HFFc6 (cell line): ENCODE data around the gene PELI2. TPM values are rescaled to one million over a fixed set of nuclear protein-coding genes. Genes with fewer than 3 reads are reported as not detected.

Experiments
- DNase-seq: peaks from one replicate; pipeline ENCODE4 v3.0.0-alpha.2; 2018
- H3K27ac Mint-ChIP-seq: 2 replicates; pipeline ENCODE4 v1.8.0; 2020; ENCODE audit warnings: mild to moderate bottlenecking, mixed read lengths
- H3K27me3 Mint-ChIP-seq: 2 replicates; pipeline ENCODE4 v1.8.0; 2021; ENCODE audit warnings: mild to moderate bottlenecking, moderate library complexity, mixed read lengths; ENCODE audit not compliant: insufficient read depth
- H3K36me3 Mint-ChIP-seq: 2 replicates; pipeline ENCODE4 v1.8.0; 2021; ENCODE audit warnings: low read depth, mixed read lengths
- H3K4me1 Mint-ChIP-seq: 2 replicates; pipeline ENCODE4 v1.8.0; 2020; ENCODE audit warnings: low read depth, mixed read lengths
- H3K4me3 Mint-ChIP-seq: 2 replicates; pipeline ENCODE4 v1.8.0; 2020; ENCODE audit warnings: mild to moderate bottlenecking, moderate library complexity, mixed read lengths
- H3K9me3 Mint-ChIP-seq: 2 replicates; pipeline ENCODE4 v1.8.0; 2020; ENCODE audit warnings: mild to moderate bottlenecking, mixed read lengths
- total RNA-seq, 6 experiments: library from RNA; stranded (reverse); fragmentation: NEBNext Ultra II Directional; extraction: Animal tissue kit (Norgen Biotek cat#: 25700); gene quantifications; 2 replicates in 1 of 6; 3 replicates in 5 of 6; pipeline ENCODE4 v1.2.3, GENCODE V29; 2021
- TF ChIP-seq, protein P1 (sequence below): fragments of 200-600 bp; sonication (generic); IDR thresholded peaks from 2 replicates; pipeline ENCODE4 v1.5.0; 2021; ENCODE audit warnings: antibody characterized with exemption, mild to moderate bottlenecking

Gene PELI2
- total RNA-seq, 6 experiments from 2014 or later: 0.69 to 5.9 (median 4.6) TPM

- TF ChIP-seq, protein P1, sequence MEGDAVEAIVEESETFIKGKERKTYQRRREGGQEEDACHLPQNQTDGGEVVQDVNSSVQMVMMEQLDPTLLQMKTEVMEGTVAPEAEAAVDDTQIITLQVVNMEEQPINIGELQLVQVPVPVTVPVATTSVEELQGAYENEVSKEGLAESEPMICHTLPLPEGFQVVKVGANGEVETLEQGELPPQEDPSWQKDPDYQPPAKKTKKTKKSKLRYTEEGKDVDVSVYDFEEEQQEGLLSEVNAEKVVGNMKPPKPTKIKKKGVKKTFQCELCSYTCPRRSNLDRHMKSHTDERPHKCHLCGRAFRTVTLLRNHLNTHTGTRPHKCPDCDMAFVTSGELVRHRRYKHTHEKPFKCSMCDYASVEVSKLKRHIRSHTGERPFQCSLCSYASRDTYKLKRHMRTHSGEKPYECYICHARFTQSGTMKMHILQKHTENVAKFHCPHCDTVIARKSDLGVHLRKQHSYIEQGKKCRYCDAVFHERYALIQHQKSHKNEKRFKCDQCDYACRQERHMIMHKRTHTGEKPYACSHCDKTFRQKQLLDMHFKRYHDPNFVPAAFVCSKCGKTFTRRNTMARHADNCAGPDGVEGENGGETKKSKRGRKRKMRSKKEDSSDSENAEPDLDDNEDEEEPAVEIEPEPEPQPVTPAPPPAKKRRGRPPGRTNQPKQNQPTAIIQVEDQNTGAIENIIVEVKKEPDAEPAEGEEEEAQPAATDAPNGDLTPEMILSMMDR: no peak
- H3K27ac Mint-ChIP-seq: peak overlapping the region; percentile 54
- peaks cover under 1% of the 10 kb centered on the region for H3K27me3 Mint-ChIP-seq
- no peak overlapping the region for H3K4me3 Mint-ChIP-seq
- no peak for DNase-seq
- no peaks in the 10 kb centered on the region for H3K9me3 Mint-ChIP-seq
- peaks cover 6% of the 10 kb centered on the region; the same call in 1 of the 2 replicates for H3K36me3 Mint-ChIP-seq
- H3K4me1 Mint-ChIP-seq: peaks cover 50% of the 10 kb centered on the region
Observed at GRCh38 chr14:56341766-56342493, 223.7 kb downstream of the PELI2 start.

- TF ChIP-seq, protein P1: no peak
- peak; percentile 58 for DNase-seq
- Mint-ChIP-seq H3K4me1 (peaks cover 50% of the 10 kb centered on the region), H3K36me3 (peaks cover 6% of the 10 kb centered on the region; the same call in 1 of the 2 replicates), H3K4me3 (no peak overlapping the region), H3K27ac (peak overlapping the region; percentile 54), H3K27me3 (peaks cover 3% of the 10 kb centered on the region), H3K9me3 (no peaks in the 10 kb centered on the region)
Observed at GRCh38 chr14:56342494-56342942, 224.3 kb downstream of the PELI2 start.

DNA sequence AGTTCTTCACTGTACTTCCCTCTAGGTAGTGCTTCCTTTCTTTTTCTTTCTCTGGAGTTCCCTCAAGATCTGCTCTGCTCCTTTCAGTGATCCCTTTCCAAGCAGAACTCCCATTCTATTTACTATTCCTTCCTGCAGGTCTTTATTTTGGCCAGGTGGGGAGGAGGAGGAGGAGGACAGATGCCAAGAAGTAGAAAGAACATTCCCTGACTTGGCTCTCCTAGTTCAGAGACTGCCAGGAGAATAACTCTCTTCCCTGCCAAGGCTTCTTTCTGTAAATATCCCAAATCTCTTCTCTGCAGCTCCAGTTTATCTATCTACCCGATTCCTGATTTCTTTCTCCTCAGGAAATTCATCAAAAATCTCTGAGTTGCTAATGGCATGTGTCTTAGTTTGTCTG, 231.7 kb downstream of the PELI2 start:
- DNase-seq: no peak
- Mint-ChIP-seq H3K4me1 (peaks cover 19% of the 10 kb centered on the region), H3K4me3 (no peak overlapping the region), H3K9me3 (no peaks in the 10 kb centered on the region), H3K27me3 (peaks cover 5% of the 10 kb centered on the region; the same call in 1 of the 2 replicates), H3K36me3 (no peaks in the 10 kb centered on the region), H3K27ac (no peak overlapping the region)
- TF ChIP-seq, protein P1: no peak
